SH-SY5Y (cell line): Measurements from ENCODE around the gene PRKD1.

Source experiments
- GATA2 ChIP-seq: IDR thresholded peaks from 2 replicates; pipeline ENCODE4 v1.6.1; 2011; ENCODE audit warnings: mild to moderate bottlenecking, low read depth, low read length
- GATA3 ChIP-seq: IDR thresholded peaks from 2 replicates; pipeline ENCODE4 v1.6.1; 2011; ENCODE audit warnings: low read depth, mild to moderate bottlenecking, low read length, moderate library complexity

DNA sequence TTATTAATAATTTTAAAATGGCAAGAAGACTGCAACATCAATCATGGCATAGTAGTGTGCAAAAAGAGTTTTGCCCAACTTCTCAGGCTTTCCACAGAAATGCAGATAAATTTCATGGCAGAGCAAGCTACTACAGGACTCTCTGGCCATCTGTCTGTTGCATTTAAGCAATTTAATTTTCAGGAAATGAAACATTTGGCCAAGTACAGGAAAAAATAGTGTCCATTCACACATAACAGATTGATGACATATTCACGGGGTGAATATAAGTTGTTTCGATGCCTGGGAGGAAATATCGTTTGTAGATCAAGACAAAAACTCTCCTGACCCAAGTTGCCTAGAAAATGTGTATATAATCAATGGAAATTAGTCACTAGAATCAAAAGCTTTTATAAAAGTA is 324.0 kb downstream of the PRKD1 start:
- TF ChIP-seq GATA3, result no peak
- TF ChIP-seq GATA2, result no peak
